ENCODE data around the gene CAMKMT.

DNA sequence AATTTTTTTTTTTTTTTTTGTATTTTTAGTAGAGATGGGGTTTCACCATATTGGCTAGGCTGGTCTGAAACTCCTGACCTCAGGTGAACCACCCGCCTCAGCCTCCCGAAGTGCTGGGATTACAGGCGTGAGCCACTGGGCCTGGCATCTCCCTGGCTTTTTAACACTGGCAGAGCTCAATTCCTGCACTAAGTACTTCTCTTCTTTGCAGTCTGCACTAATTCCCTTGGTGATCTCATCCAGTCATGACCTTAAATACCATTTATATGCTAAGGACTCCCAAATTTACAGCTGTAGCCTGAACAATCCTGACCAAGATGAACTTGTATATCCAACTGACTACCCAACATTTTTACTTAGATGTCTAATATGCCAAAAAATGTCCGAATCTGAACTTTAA, 10.7 kb upstream of the CAMKMT start:
- no peak for TF ChIP-seq POLR2AphosphoS5 (IDR thresholded peaks at IDR 0.05)
- TF ChIP-seq, protein P1, sequence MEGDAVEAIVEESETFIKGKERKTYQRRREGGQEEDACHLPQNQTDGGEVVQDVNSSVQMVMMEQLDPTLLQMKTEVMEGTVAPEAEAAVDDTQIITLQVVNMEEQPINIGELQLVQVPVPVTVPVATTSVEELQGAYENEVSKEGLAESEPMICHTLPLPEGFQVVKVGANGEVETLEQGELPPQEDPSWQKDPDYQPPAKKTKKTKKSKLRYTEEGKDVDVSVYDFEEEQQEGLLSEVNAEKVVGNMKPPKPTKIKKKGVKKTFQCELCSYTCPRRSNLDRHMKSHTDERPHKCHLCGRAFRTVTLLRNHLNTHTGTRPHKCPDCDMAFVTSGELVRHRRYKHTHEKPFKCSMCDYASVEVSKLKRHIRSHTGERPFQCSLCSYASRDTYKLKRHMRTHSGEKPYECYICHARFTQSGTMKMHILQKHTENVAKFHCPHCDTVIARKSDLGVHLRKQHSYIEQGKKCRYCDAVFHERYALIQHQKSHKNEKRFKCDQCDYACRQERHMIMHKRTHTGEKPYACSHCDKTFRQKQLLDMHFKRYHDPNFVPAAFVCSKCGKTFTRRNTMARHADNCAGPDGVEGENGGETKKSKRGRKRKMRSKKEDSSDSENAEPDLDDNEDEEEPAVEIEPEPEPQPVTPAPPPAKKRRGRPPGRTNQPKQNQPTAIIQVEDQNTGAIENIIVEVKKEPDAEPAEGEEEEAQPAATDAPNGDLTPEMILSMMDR (IDR thresholded peaks at IDR 0.05), result no peak
- no peak for TF ChIP-seq POLR2A (IDR thresholded peaks at IDR 0.05)
